ENCODE measurements around the gene RDX.

Gene RDX

GRCh38 chr11:110165039-110165925 is 131.1 kb downstream of the RDX start:
- Histone ChIP-seq H2AFZ (ENCODE audit: low read length) (no peak overlapping the region), H3K9ac (ENCODE audit: low read length) (no peak overlapping the region), H3K4me3 (ENCODE audit: low read depth, low read length, poor library complexity, severe bottlenecking) (no peak overlapping the region), H3K4me1 (ENCODE audit: insufficient read depth, low read length, severe bottlenecking) (no peaks in the 10 kb centered on the region), H4K20me1 (ENCODE audit: insufficient read depth, low read length) (no peaks in the 10 kb centered on the region), H3K36me3 (ENCODE audit: insufficient read depth, low read length) (no peaks in the 10 kb centered on the region), H3K27ac (ENCODE audit: low read depth, low read length, poor library complexity, severe bottlenecking) (no peak overlapping the region), H3K27me3 (ENCODE audit: insufficient read depth, low read length) (no peaks in the 10 kb centered on the region; the same call in 1 of the 2 replicates), H3K79me2 (ENCODE audit: insufficient read depth, low read length) (no peaks in the 10 kb centered on the region), H3K9me2 (ENCODE audit: low read depth, low read length) (no peaks in the 10 kb centered on the region), H3K9me3 (ENCODE audit: low read length) (no peaks in the 10 kb centered on the region), H3F3A (ENCODE audit: insufficient read depth, low read length) (no peaks in the 10 kb centered on the region), H3K4me2 (ENCODE audit: low read length) (no peak overlapping the region)
- TF ChIP-seq CTCF (IDR thresholded peaks at IDR 0.05; ENCODE audit: low read length) (no peak), EZH2 (IDR thresholded peaks at IDR 0.05; ENCODE audit: borderline replicate concordance, low read length) (no peak)

GRCh38 chr11:110162216-110162615 is 134.2 kb downstream of the RDX start:
- no peaks in the 10 kb centered on the region; the same call in 1 of the 2 replicates for H3K27me3 ChIP-seq (ENCODE audit: insufficient read depth, low read length)
- TF ChIP-seq CTCF (IDR thresholded peaks at IDR 0.05; ENCODE audit: low read length) (no peak), EZH2 (IDR thresholded peaks at IDR 0.05; ENCODE audit: borderline replicate concordance, low read length) (no peak)
- no peak overlapping the region for H3K4me3 ChIP-seq (ENCODE audit: low read depth, low read length, poor library complexity, severe bottlenecking)
- H3K4me1 ChIP-seq (ENCODE audit: insufficient read depth, low read length, severe bottlenecking) = no peaks in the 10 kb centered on the region
- no peak overlapping the region for H3K4me2 ChIP-seq (ENCODE audit: low read length)
- H3K9me2 ChIP-seq (ENCODE audit: low read depth, low read length) = no peaks in the 10 kb centered on the region
- H3K9ac ChIP-seq (ENCODE audit: low read length) = no peak overlapping the region
- no peaks in the 10 kb centered on the region for H3K9me3 ChIP-seq (ENCODE audit: low read length)
- no peaks in the 10 kb centered on the region for H3F3A ChIP-seq (ENCODE audit: insufficient read depth, low read length)
- no peaks in the 10 kb centered on the region for H3K79me2 ChIP-seq (ENCODE audit: insufficient read depth, low read length)
- H3K36me3 ChIP-seq (ENCODE audit: insufficient read depth, low read length) = no peaks in the 10 kb centered on the region
- no peaks in the 10 kb centered on the region for H4K20me1 ChIP-seq (ENCODE audit: insufficient read depth, low read length)
- no peak overlapping the region for H2AFZ ChIP-seq (ENCODE audit: low read length)
- no peak overlapping the region for H3K27ac ChIP-seq (ENCODE audit: low read depth, low read length, poor library complexity, severe bottlenecking)

GRCh38 chr11:110161061-110161460 is 135.4 kb downstream of the RDX start:
- Histone ChIP-seq H3K9me3 (ENCODE audit: low read length) (no peaks in the 10 kb centered on the region), H3K27ac (ENCODE audit: low read depth, low read length, poor library complexity, severe bottlenecking) (no peak overlapping the region), H3K27me3 (ENCODE audit: insufficient read depth, low read length) (no peaks in the 10 kb centered on the region; the same call in 1 of the 2 replicates), H3K36me3 (ENCODE audit: insufficient read depth, low read length) (no peaks in the 10 kb centered on the region), H3K79me2 (ENCODE audit: insufficient read depth, low read length) (no peaks in the 10 kb centered on the region), H4K20me1 (ENCODE audit: insufficient read depth, low read length) (no peaks in the 10 kb centered on the region), H3K9ac (ENCODE audit: low read length) (no peak overlapping the region), H3K4me3 (ENCODE audit: low read depth, low read length, poor library complexity, severe bottlenecking) (no peak overlapping the region), H3K4me2 (ENCODE audit: low read length) (no peak overlapping the region), H3F3A (ENCODE audit: insufficient read depth, low read length) (no peaks in the 10 kb centered on the region), H2AFZ (ENCODE audit: low read length) (no peak overlapping the region), H3K9me2 (ENCODE audit: low read depth, low read length) (no peaks in the 10 kb centered on the region), H3K4me1 (ENCODE audit: insufficient read depth, low read length, severe bottlenecking) (no peaks in the 10 kb centered on the region)
- TF ChIP-seq CTCF (IDR thresholded peaks at IDR 0.05; ENCODE audit: low read length) (no peak), EZH2 (IDR thresholded peaks at IDR 0.05; ENCODE audit: borderline replicate concordance, low read length) (no peak)

Measured in OCI-LY1 (cell line).